HuH-7.5 (cell line): Measurements from ENCODE around the gene PRPH2.

Experiments used
- DNase-seq: peaks from one replicate; pipeline ENCODE4 v3.0.0; 2011; ENCODE audit warnings: low spot score

PRPH2 gene

GRCh38 chr6:42722497-42722896 lies at the start of gene PRPH2:
TSS of gene PRPH2 (minus strand) at chr6:42722597. CDS start at chr6:42722334, 263 bp downstream.
- DNase-seq: no peak

GRCh38 chr6:42771741-42772100 lies 49.3 kb upstream of the PRPH2 start:
- DNase-seq: no peak

GRCh38 chr6:42769836-42770235 lies 47.4 kb upstream of the PRPH2 start:
- DNase-seq: no peak

GRCh38 chr6:42769051-42769450 lies 46.7 kb upstream of the PRPH2 start:
- no peak for DNase-seq

GRCh38 chr6:42766163-42766670 lies 43.8 kb upstream of the PRPH2 start:
- DNase-seq: no peak

GRCh38 chr6:42764911-42765648 lies 42.7 kb upstream of the PRPH2 start:
- no peak for DNase-seq

- DNase-seq: no peak
Measured at GRCh38 chr6:42762950-42763349, 40.6 kb upstream of the PRPH2 start.

- DNase-seq: no peak
Measured at GRCh38 chr6:42762426-42762859, 40.0 kb upstream of the PRPH2 start.

- no peak for DNase-seq
Measured at GRCh38 chr6:42761287-42762067, 39.1 kb upstream of the PRPH2 start.

GRCh38 chr6:42758756-42759430 lies 36.5 kb upstream of the PRPH2 start:
- no peak for DNase-seq

GRCh38 chr6:42756722-42757121 lies 34.3 kb upstream of the PRPH2 start:
- DNase-seq: no peak

GRCh38 chr6:42754759-42755158 lies 32.4 kb upstream of the PRPH2 start:
- DNase-seq: no peak

GRCh38 chr6:42751055-42751454 lies 28.7 kb upstream of the PRPH2 start:
- no peak for DNase-seq

GRCh38 chr6:42748203-42748898 lies 26.0 kb upstream of the PRPH2 start:
- no peak for DNase-seq

GRCh38 chr6:42746463-42747391 lies 24.3 kb upstream of the PRPH2 start:
- peak; percentile 78 for DNase-seq

- peak; percentile 94 for DNase-seq
Measured at GRCh38 chr6:42745640-42746462, 23.5 kb upstream of the PRPH2 start, which contains the start of gene TBCC. TSS of gene TBCC (minus strand) at chr6:42746103. CDS start at chr6:42746073, 30 bp downstream.

GRCh38 chr6:42745083-42745639 lies 22.8 kb upstream of the PRPH2 start:
- no peak for DNase-seq

- no peak for DNase-seq
Measured at GRCh38 chr6:42744351-42744893, 22.0 kb upstream of the PRPH2 start.
